Stimulated activated CD8-positive, alpha-beta memory T cell treated with anti-CD3 and anti-CD28 coated beads, Interleukin-4, amount 100 ng/mL, for 4 hours (primary cell): Measurements from ENCODE around the gene LRRN1.
"Not testable (repeated sequence)": the region's sequence is repeated elsewhere in the genome, so short reads cannot be mapped to it uniquely, and the experiment has no call there.

ENCODE experiments used
- DNase-seq, 2 donors: peaks; one replicate each; pipeline ENCODE4 v3.0.0-alpha.2; 2020; ENCODE audit warnings: low read depth in 2 of 2, low spot score in 1 of 2

Gene LRRN1

GRCh38 chr3:3806856-3807255, 7.6 kb downstream of the LRRN1 start:
- no peak for DNase-seq

DNA sequence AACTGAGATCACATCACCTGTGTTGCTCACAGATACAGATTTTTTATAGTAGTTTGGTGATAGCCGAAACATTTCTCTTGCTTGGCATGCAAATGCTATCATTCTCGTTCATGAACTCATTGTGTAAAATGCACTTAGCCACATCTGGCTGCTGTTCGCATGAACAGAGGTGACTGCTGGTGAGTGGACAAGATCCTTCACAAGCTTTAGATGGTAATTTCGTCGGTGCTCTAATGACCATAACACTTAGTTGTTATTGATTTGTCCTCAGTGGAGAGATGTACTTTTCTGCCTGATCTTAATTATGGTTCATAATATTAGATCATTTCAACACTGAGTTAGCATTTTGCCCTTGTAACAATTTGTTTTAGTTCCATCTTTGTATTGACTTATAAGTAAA, 13.8 kb downstream of the LRRN1 start:
- DNase-seq, result no peak

GRCh38 chr3:3815206-3815605, 16.0 kb downstream of the LRRN1 start:
- DNase-seq, result no peak

DNA sequence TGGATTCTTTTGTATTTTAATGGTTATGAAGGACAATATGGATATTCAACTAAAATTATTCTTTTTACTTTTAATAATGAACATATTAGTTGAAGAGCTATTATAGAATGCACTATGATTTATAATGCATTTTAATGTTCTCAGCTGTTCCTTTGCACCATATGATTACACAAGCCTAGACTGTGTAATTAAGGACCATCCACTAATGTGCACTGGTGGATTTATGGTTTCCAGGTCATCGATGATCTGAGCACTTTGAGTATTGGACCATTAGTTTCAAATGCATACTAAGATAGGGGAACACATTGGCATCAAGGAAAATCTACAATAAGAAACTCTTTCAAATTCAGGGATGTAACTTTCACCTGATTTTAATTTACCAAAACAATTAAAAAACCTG, 16.8 kb downstream of the LRRN1 start:
- no peak for DNase-seq

DNA sequence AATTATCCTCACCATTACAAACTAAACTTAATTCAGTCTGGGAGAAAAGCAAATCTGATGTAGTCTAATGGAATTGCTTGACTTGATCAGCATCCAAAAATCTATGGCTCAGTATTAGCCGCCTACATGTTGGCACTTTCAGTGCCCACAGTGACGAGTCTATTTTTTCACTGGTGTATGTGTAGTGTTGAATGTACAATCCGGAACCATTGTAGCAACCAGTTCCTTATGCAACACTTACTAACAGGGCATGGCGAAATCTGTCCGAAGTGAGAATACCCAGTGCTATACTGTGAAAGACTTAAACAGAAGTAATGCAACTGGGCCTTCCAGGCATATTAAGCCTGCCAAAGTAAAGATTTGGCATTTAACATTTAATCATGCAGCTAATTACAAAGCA, 18.6 kb downstream of the LRRN1 start:
- no peak for DNase-seq

- DNase-seq, result no peak
Measured at GRCh38 chr3:3821777-3822176, 22.5 kb downstream of the LRRN1 start.

GRCh38 chr3:3825035-3825434, 25.8 kb downstream of the LRRN1 start:
- DNase-seq, result no peak

DNA sequence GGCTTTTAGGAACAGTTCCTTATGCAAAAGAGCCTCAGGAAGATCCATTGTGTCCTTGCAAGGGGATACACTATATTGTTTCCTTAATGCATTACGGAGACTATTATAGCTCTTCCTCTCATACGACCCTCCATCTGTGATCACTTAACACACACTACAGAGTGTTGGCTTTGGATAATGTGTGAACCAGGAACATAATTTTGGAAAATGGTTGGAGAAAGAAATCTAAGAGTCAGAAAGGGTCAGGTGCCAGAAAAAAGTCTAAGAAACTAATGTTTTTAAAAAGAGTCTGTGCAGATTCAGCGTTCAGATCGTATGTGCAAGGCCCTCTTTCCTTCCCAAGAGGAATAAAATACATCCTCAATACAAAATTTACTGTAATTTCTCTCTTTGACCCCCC, 27.3 kb downstream of the LRRN1 start:
- DNase-seq, result no peak

DNA sequence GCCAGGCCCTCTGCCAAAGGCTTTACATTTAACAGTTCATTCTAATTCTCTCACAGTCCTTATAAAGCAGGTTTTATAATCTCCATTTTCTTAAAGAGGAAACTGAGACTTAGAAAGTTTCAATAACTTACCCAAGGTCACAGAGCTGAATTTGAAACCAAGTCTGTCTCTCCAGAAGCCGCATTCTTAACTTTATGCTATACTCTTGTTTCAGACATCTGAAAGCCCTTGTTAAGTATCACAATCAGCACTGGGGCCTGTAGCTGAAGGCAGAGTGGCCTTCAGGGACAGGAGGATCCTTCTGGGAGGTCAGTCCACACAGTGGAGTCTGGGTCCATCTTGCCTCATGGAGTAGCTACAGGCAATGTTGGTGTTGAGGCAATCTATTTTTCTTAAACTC, 27.9 kb downstream of the LRRN1 start:
- DNase-seq, result no peak

DNA sequence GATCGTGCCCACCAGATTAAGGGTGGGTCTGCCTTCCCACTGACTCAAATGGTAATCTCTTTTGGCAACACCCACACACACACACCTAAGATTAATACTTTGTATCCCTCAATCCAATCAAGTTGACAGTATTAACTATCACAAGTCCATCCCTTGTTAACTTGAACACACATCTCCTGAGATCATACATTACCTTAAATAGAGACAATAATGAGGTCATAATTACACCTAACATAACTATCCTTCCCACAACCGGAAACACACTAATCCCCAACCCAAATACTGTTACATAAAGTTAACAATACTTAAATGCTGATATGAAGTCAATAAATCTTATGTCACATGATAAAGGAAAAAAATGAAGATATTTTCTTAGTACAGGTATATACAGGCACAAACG, 29.2 kb downstream of the LRRN1 start:
- DNase-seq, result not testable (repeated sequence)

- DNase-seq, result no peak
Measured at GRCh38 chr3:3836845-3837244, 37.6 kb downstream of the LRRN1 start.

GRCh38 chr3:3842356-3842755, 43.1 kb downstream of the LRRN1 start:
- DNase-seq, result no peak

DNA sequence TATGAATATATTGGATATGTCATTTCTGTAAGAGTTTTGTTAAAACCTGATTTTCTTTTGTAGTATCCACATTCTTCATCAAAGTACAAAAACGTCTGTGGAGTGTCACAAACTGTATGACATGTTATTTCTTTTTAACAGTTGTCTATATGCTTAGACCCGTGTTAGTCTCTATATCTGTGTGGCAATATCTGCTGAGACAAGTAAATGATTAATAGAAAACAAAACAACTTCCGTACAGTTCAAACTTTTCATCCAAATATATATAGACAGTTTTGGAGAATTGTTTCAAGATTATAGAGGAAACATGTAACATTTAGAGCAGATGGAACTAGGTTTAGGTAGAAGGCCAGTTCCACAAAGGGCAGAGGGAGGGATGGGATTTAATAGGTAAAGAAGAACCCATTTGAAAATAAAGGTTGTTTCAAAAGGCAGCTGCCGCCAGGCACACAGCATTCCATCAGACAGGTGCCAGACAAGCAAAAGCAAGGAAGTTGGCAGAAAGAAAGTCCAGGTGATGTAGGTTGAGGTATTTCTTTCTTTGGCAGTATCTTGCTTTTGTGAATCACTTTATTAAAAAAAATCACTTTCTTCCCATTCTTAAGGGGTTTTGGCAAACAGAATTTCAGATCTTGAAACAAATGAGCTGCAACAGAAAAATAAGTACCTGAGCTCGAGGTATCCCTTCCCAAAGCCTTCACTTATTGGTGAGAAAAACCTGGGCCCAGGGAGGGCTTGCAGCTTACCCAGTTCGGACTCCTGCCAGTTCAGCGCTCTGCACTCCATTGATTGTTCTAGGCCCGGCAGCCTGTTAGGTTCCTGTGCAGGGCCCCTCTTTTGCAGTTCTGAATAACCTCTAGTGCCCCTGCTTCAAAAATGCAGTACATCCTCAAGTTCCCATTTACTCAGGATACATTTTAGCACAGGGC, 49.0 kb downstream of the LRRN1 start:
- DNase-seq, result no peak

DNA sequence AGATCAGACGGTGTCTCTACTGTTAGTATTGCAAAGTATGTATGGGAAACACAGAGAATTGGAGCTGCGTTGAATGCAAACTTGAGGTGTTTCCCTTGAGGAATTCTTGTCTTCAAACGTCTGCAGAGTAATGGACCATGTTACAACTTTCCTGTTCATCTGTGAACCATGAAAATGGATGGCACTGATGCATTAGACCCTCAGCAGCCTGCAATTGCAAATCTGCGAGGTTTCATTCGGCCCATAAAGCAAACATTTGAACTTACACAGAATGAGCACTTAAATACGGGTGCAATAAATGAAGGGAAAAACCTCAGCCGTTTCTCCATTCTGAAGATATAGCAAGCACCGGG, 49.7 kb downstream of the LRRN1 start:
- no peak for DNase-seq

DNA sequence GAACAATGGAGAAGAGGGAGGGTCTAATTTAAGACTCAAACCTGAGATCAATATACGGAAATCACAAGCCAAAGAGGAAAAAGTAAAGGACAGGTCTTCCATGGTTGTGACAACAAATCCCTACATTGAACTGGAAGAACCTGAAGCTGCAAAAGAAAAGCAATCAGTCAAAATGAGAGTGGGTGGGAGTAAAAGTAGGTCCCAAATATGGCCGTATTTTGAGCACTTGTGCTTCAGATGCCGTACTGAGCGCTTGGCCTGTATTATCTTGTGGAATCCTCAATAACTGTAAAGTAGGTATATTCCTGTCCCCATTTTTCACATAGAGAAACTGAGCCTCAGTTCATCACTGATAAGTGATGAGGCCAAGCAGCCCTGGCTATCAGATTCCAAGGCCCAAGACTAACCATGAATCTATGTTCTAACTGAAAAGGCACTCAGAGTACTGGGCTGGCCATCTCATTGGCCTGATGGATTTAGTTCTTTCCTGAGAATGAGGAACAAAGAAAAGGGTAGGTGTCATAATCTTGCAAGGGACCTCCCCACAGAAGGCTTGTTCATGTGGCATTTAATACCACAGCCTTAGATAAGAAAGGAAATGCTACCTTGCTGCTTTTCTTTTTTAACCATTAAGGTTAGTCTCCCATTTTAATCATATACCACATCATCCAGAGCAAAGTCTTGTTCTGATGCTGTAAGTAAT, 52.5 kb downstream of the LRRN1 start:
- no peak for DNase-seq

GRCh38 chr3:3853544-3853943, 54.3 kb downstream of the LRRN1 start:
- no peak for DNase-seq

- no peak for DNase-seq
Measured at GRCh38 chr3:3855056-3855455, 55.8 kb downstream of the LRRN1 start.

- DNase-seq, result no peak
Measured at GRCh38 chr3:3860235-3860634, 61.0 kb downstream of the LRRN1 start.

GRCh38 chr3:3862534-3862933, 63.3 kb downstream of the LRRN1 start:
- DNase-seq, result no peak

DNA sequence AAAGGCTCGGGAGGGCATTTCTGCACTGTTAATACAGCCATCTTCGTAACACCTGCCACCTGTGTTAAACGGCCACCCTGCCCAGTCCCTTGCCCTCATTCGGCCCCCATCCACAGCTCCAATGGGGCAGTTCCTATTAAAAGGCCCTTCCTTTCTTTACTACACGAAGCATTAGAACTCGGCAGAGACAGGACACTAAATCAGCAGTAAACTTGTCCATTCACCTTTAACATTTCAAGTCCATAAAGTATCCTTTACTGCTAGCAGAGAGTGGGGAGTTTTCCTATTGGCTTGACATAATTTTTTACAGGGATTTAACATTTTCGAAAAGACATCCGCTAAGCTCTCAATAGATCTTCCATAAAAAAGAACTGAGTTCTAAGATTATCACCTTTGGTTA, 76.3 kb downstream of the LRRN1 start:
- no peak for DNase-seq

GRCh38 chr3:3881050-3881449, 81.8 kb downstream of the LRRN1 start:
- no peak for DNase-seq

GRCh38 chr3:3887311-3887710, 88.1 kb downstream of the LRRN1 start:
- not testable (repeated sequence) for DNase-seq

- no peak for DNase-seq
Measured at GRCh38 chr3:3893590-3893989, 94.4 kb downstream of the LRRN1 start.
